Measurements from ENCODE around the gene SAMD8.
"Not testable (repeated sequence)": the region's sequence is repeated elsewhere in the genome, so short reads cannot be mapped to it uniquely, and the experiment has no call there.

The SAMD8 gene

GRCh38 chr10:75137533-75138438, 26.3 kb downstream of the SAMD8 start:
- in situ Hi-C loops (cut with MboI; ENCODE audit: low sequenced_read_pairs), result no loop called here

GRCh38 chr10:75140246-75140645, 28.8 kb downstream of the SAMD8 start:
- in situ Hi-C loops (cut with MboI; ENCODE audit: low sequenced_read_pairs), result no loop called here

- in situ Hi-C loops (cut with MboI; ENCODE audit: low sequenced_read_pairs), result no loop called here
Observed at GRCh38 chr10:75143353-75143752, 31.9 kb downstream of the SAMD8 start.

GRCh38 chr10:75145590-75145989, 34.1 kb downstream of the SAMD8 start:
- in situ Hi-C loops (cut with MboI; ENCODE audit: low sequenced_read_pairs), result no loop called here

GRCh38 chr10:75146780-75147179, 35.3 kb downstream of the SAMD8 start:
- in situ Hi-C loops (cut with MboI; ENCODE audit: low sequenced_read_pairs), result no loop called here

- in situ Hi-C loops (cut with MboI; ENCODE audit: low sequenced_read_pairs), result no loop called here
Observed at GRCh38 chr10:75150656-75151055, 39.2 kb downstream of the SAMD8 start.

- in situ Hi-C loops (cut with MboI; ENCODE audit: low sequenced_read_pairs), result no loop called here
Observed at GRCh38 chr10:75159519-75159918, 48.1 kb downstream of the SAMD8 start.

- in situ Hi-C loops (cut with MboI; ENCODE audit: low sequenced_read_pairs), result no loop called here
Observed at GRCh38 chr10:75165684-75166622, 54.5 kb downstream of the SAMD8 start.

- in situ Hi-C loops (cut with MboI; ENCODE audit: low sequenced_read_pairs), result no loop called here
Observed at GRCh38 chr10:75166623-75166972, 55.1 kb downstream of the SAMD8 start.

GRCh38 chr10:75168275-75168674, 56.8 kb downstream of the SAMD8 start:
- in situ Hi-C loops (cut with MboI; ENCODE audit: low sequenced_read_pairs), result no loop called here

- in situ Hi-C loops (cut with MboI; ENCODE audit: low sequenced_read_pairs), result no loop called here
Observed at GRCh38 chr10:75170215-75170614, 58.8 kb downstream of the SAMD8 start.

GRCh38 chr10:75175046-75175445, 63.6 kb downstream of the SAMD8 start:
- in situ Hi-C loops (cut with MboI; ENCODE audit: low sequenced_read_pairs), result no loop called here

- in situ Hi-C loops (cut with MboI; ENCODE audit: low sequenced_read_pairs), result no loop called here
Observed at GRCh38 chr10:75176046-75176445, 64.6 kb downstream of the SAMD8 start.

- in situ Hi-C loops (cut with MboI; ENCODE audit: low sequenced_read_pairs), result no loop called here
Observed at GRCh38 chr10:75176736-75177135, 65.3 kb downstream of the SAMD8 start.

- in situ Hi-C loops (cut with MboI; ENCODE audit: low sequenced_read_pairs), result no loop called here
Observed at GRCh38 chr10:75179657-75180177, 68.3 kb downstream of the SAMD8 start.

GRCh38 chr10:75180592-75180991, 69.1 kb downstream of the SAMD8 start:
- in situ Hi-C loops (cut with MboI; ENCODE audit: low sequenced_read_pairs), result no loop called here

GRCh38 chr10:75181073-75181472, 69.6 kb downstream of the SAMD8 start:
- in situ Hi-C loops (cut with MboI; ENCODE audit: low sequenced_read_pairs), result no loop called here

GRCh38 chr10:75186310-75186709, 74.9 kb downstream of the SAMD8 start:
- in situ Hi-C loops (cut with MboI; ENCODE audit: low sequenced_read_pairs), result no loop called here

GRCh38 chr10:75187961-75188426, 76.5 kb downstream of the SAMD8 start:
- in situ Hi-C loops (cut with MboI; ENCODE audit: low sequenced_read_pairs), result no loop called here

GRCh38 chr10:75188522-75188921, 77.1 kb downstream of the SAMD8 start:
- in situ Hi-C loops (cut with MboI; ENCODE audit: low sequenced_read_pairs), result not testable (repeated sequence)

Data from hTERT RPE-1 (cell line).